GM12878 (cell line): ENCODE data around the gene SLC15A4. TPM values are rescaled to one million over a fixed set of nuclear protein-coding genes. Genes with fewer than 3 reads are reported as not detected.

Source experiments
- ATAC-seq: fragments of 200-7000 bp; cut with Tn5 transposase; 3 replicates; pipeline ENCODE4 v1.9.1; 2020; ENCODE audit warnings: mild to moderate bottlenecking, moderate library complexity
- BruUV-seq: library from RNA; stranded (reverse); fragments of 400-500 nt; replicated peaks from 2 replicates; lab custom pipeline; 2021; lab: Mats Ljungman, UMichigan
- CTCF ChIA-PET: fragments of 300-600 bp; sonication (Branson Sonifier 250); formaldehyde crosslinking; extraction: SDS; loops from one replicate; lab custom pipeline; 2021; ENCODE audit warnings: inconsistent platforms; lab: Yijun Ruan, JAX
- POLR2A ChIA-PET: fragments of 350-600 bp; formaldehyde crosslinking; extraction: SDS; loops from one replicate; lab custom pipeline; 2021; ENCODE audit warnings: inconsistent platforms; lab: Charles Lee
- RAD21 ChIA-PET: fragments of 300-600 bp; sonication (Branson Sonifier 250); formaldehyde crosslinking; loops from one replicate; lab custom pipeline; 2023; ENCODE audit warnings: antibody characterized with exemption; ENCODE audit not compliant: unreplicated experiment; lab: Charles Lee
- SMC1A ChIA-PET: fragments of 300-600 bp; sonication (Branson Sonifier 250); formaldehyde crosslinking; loops from one replicate; lab custom pipeline; 2023; ENCODE audit not compliant: unreplicated experiment, uncharacterized antibody; lab: Charles Lee
- DNase-seq: peaks from one replicate; pipeline ENCODE4 v3.0.0-alpha.2; 2011; ENCODE audit warnings: low read depth, low spot score
- FAIRE-seq: peaks from 3 replicates; lab custom pipeline; 2011; peaks lifted over from hg19 to GRCh38; lab: Jason Lieb, UNC
- H2AFZ ChIP-seq: 2 replicates; pipeline ENCODE4 v1.6.0; 2011; ENCODE audit warnings: low read depth, low read length, control low read depth; ENCODE audit not compliant: control insufficient read depth
- H3K27ac ChIP-seq: 2 replicates; pipeline ENCODE4 v1.5.1; 2011; ENCODE audit warnings: control low read depth; ENCODE audit not compliant: control insufficient read depth, insufficient read depth
- H3K27me3 ChIP-seq, 2 experiments: replicated peaks in 1 of 2; 2 replicates each; pipeline versions ENCODE4 v1.6.0 to v1.6.1; 2011; ENCODE audit warnings: low read length in 1 of 2; ENCODE audit not compliant: control insufficient read depth in 2 of 2, insufficient read depth in 2 of 2
- H3K36me3 ChIP-seq, 2 experiments: 2 replicates each; pipeline ENCODE4 v1.5.1; 2011; ENCODE audit warnings: low read length in 1 of 2; ENCODE audit not compliant: control insufficient read depth in 2 of 2, insufficient read depth in 2 of 2
- H3K4me1 ChIP-seq: 2 replicates; pipeline ENCODE4 v1.6.1; 2011; ENCODE audit warnings: mild to moderate bottlenecking, low read length, moderate library complexity, mixed read lengths; ENCODE audit not compliant: control insufficient read depth, insufficient read depth
- H3K4me2 ChIP-seq: 2 replicates; pipeline ENCODE4 v1.6.0; 2011; ENCODE audit warnings: control low read depth; ENCODE audit not compliant: control insufficient read depth, insufficient read depth
- H3K4me3 ChIP-seq: fragments of 200-600 bp; sonication (generic); 2 replicates; pipeline ENCODE4 v1.5.1; 2016
- H3K79me2 ChIP-seq: 2 replicates; pipeline ENCODE4 v1.6.0; 2011; ENCODE audit warnings: low read length; ENCODE audit not compliant: control insufficient read depth, insufficient read depth
- H3K9ac ChIP-seq: 2 replicates; pipeline ENCODE4 v1.8.0; 2011; ENCODE audit warnings: low read length, control low read depth, mixed read lengths; ENCODE audit not compliant: control insufficient read depth, insufficient read depth
- H3K9me3 ChIP-seq: replicated peaks from 3 replicates; pipeline ENCODE4 v1.5.1; 2011; ENCODE audit warnings: mild to moderate bottlenecking, low read length; ENCODE audit not compliant: control insufficient read depth, insufficient read depth
- H4K20me1 ChIP-seq: 2 replicates; pipeline ENCODE4 v1.6.0; 2011; ENCODE audit not compliant: control insufficient read depth, insufficient read depth
- ASH2L ChIP-seq: fragments of 300-600, 200-600 bp; sonication (generic); IDR thresholded peaks from 2 replicates; pipeline ENCODE4 v1.6.1; 2017; ENCODE audit warnings: low read depth, mild to moderate bottlenecking, borderline replicate concordance
- BRCA1 ChIP-seq: IDR thresholded peaks from 2 replicates; pipeline ENCODE4 v1.6.1; 2011; ENCODE audit warnings: low read depth, low read length, improper control_type of control experiment
- CREM ChIP-seq: IDR thresholded peaks from 2 replicates; pipeline ENCODE4 v1.6.1; 2014; ENCODE audit warnings: antibody characterized with exemption, low read depth
- EZH2 ChIP-seq: IDR thresholded peaks from 2 replicates; pipeline ENCODE4 v1.6.1; 2012; ENCODE audit warnings: low read depth, mild to moderate bottlenecking, control low read depth, inconsistent platforms, low read length, borderline replicate concordance; ENCODE audit not compliant: control insufficient read depth
- JUNB ChIP-seq: IDR thresholded peaks from 2 replicates; pipeline ENCODE4 v1.6.1; 2016; ENCODE audit warnings: antibody characterized with exemption, mild to moderate bottlenecking
- MYB ChIP-seq: fragments of 150-350 bp; IDR thresholded peaks from 2 replicates; pipeline ENCODE4 v1.6.1; 2014; ENCODE audit warnings: mild to moderate bottlenecking, low read depth, low read length, borderline replicate concordance
- NFIC ChIP-seq: IDR thresholded peaks from 2 replicates; pipeline ENCODE4 v1.6.1; 2012; ENCODE audit warnings: low read depth, mild to moderate bottlenecking, inconsistent platforms, low read length, moderate library complexity
- PML ChIP-seq: IDR thresholded peaks from 2 replicates; pipeline ENCODE4 v1.6.1; 2012; ENCODE audit warnings: low read length, inconsistent platforms
- SREBF1 ChIP-seq: IDR thresholded peaks from 2 replicates; pipeline ENCODE4 v1.6.1; 2012; ENCODE audit warnings: mild to moderate bottlenecking, low read length
- SUPT20H ChIP-seq: IDR thresholded peaks from 2 replicates; pipeline ENCODE4 v1.6.1; 2011; ENCODE audit warnings: low read depth, mild to moderate bottlenecking, low read length, moderate library complexity, borderline replicate concordance; ENCODE audit not compliant: control insufficient read depth
- WGBS: methylation state at CpG from one replicate; pipeline ENCODE4 v1.1.6; 2016; ENCODE audit warnings: low lambda C conversion rate; ENCODE audit not compliant: insufficient replicate concordance, insufficient coverage; ENCODE audit errors: missing lambda C conversion rate; 5-methylcytosine and 5-hydroxymethylcytosine counted together
- in situ Hi-C: fragments of 300-500 bp; cut with MboI; formaldehyde crosslinking; loops from 9 replicates; pipeline ENCODE4 v1.14.3; 2018; ENCODE audit warnings: mixed read lengths
- intact Hi-C: fragments of 100-400 bp; cut with micrococcal nuclease; formaldehyde crosslinking; loops from one replicate; pipeline ENCODE4 v1.14.2; 2022; ENCODE audit not compliant: unreplicated experiment
- polyA plus RNA-seq, 11 experiments: library from polyadenylated mRNA; depleted of rRNA in 4 of 11; unstranded in 6 of 11; stranded (reverse) in 5 of 11; fragments of >200 nt; fragmentation: Nextera tagmentation in 4 of 11; fragmentation: Illumina TruSeq in 1 of 11; extraction: Ambion mirVana in 4 of 11; extraction: Trizol in 1 of 11; gene quantifications; 1 replicate in 1 of 11; 2 replicates in 10 of 11; pipeline versions ENCODE4 v1.2.1 to v1.2.3, GENCODE V29; 2011 to 2016; ENCODE audit warnings: inconsistent platforms in 2 of 11, missing spikeins in 2 of 11, low read depth in 1 of 11
- total RNA-seq, 4 experiments: library from RNA; depleted of rRNA in 3 of 4; stranded (reverse); fragments of >200 nt in 3 of 4; fragmentation: Illumina TruSeq in 1 of 4; extraction: Trizol in 1 of 4; gene quantifications; 2 replicates each; pipeline versions ENCODE4 v1.2.1 to v1.2.3, GENCODE V29; 2013 to 2021
- TF ChIP-seq, protein P1 (sequence below): IDR thresholded peaks from 2 replicates; pipeline ENCODE4 v1.6.1; 2012; ENCODE audit warnings: low read depth, low read length, improper control_type of control experiment
- TF ChIP-seq, protein P2 (sequence below): fragments of 450-650 bp; conservative IDR thresholded peaks from 2 replicates; pipeline ENCODE4 v1.6.1; 2017; ENCODE audit warnings: mild to moderate bottlenecking, moderate library complexity
- TF ChIP-seq, protein P3 (sequence below): IDR thresholded peaks from 2 replicates; pipeline ENCODE4 v1.6.1; 2011; ENCODE audit warnings: mild to moderate bottlenecking, low read depth, low read length, moderate library complexity; ENCODE audit not compliant: insufficient replicate concordance
- TF ChIP-seq, protein P4 (sequence below): fragments of 450-650 bp; IDR thresholded peaks from 2 replicates; pipeline ENCODE4 v1.6.1; 2017; ENCODE audit warnings: mild to moderate bottlenecking

The SLC15A4 gene
- total and polyA plus RNA-seq, 10 of the 15 experiments (the other 5 are each of a cell fraction or from before 2014, with no cell fraction given): 12.7 to 257 (median 36.6) TPM

DNA sequence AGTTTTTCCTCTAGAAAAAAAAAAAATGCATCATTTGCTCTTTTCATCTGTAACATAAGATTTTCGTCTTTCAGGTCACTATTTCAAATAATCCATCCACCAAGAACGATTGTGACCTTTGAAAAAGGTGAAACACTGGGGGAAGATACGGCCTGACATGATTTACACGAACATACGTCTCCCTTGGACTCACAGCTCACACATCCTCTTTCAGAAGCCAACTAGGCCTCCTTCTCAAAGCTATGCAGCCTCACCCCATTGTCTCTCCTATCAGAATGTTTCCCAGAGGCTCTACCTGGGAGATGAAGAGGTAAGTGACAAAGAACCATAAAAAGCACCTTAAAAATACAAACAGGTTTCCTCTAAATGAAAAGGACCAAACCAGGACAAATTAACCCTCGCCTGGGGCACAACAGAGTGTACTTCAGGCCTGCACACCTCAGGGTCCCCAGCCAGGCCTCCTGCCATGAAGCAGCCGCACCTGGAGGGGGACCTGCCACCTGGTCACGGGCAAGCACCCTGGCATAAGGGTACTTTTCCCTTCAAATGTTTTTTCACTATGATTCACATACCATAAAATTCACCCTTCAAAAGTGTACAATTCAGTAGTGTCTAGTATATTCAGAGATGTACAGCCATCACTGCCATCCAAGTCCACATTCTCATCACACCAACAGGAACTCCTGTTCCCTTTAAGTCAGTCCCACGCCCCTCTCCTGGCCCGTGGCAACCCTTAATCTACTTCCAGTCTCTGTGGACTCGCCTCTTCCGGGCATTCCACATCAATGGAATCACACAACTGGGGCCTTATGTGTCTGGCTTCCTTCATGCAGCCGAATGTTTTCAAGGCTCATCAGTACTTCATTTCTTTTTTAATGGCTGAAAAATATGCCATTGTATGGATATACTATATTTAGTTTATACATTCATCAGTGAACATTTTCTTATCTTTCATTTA, 5.4 kb downstream of the SLC15A4 start:
- intact Hi-C loops: no loop called here
- in situ Hi-C loops: no loop called here
- Histone ChIP-seq H3K27me3 (no peaks in the 10 kb centered on the region), H3K9ac (peak overlapping the region; percentile 88), H3K9me3 (no peaks in the 10 kb centered on the region), H2AFZ (no peak overlapping the region), H3K27ac (peak overlapping the region; percentile 94), H3K4me1 (peaks cover 61% of the 10 kb centered on the region), H3K79me2 (peaks cover 100% of the 10 kb centered on the region), H3K36me3 (peaks cover 7 to 25% of the 10 kb centered on the region in 2 experiments), H4K20me1 (no peaks in the 10 kb centered on the region), H3K4me2 (peak overlapping the region; percentile 93), H3K4me3 (peak overlapping the region; percentile 98; the same call in 1 of the 2 replicates)
- BruUV-seq: TSS peak; percentile 66
- ATAC-seq: peak; percentile 29
- WGBS: 11% methylated on average over 13 of the region's 13 CpGs
- no peak for DNase-seq
- ChIA-PET POLR2A (interaction anchor here (0.7 to 4.6 kb wide), 14 partner anchors 7 to 148 kb away, joined by 3 to 144 read pairs (median 6); no protein-coding TSS in a partner anchor), CTCF (interaction anchor here (0.7 to 6.0 kb wide), 8 partner anchors 9 to 35 kb away, joined by 3 to 38 read pairs (median 6); no protein-coding TSS in a partner anchor), RAD21 (interaction anchor here (0.9 to 4.6 kb wide), 12 partner anchors 7 to 36 kb away, joined by 3 to 127 read pairs (median 10); no protein-coding TSS in a partner anchor), SMC1A (interaction anchor here (0.7 to 4.5 kb wide), 19 partner anchors 7 to 147 kb away, joined by 3 to 112 read pairs (median 4); no protein-coding TSS in a partner anchor)
- no peak for FAIRE-seq
- TF ChIP-seq JUNB (0 out of 2 replicates have a peak, but pooled peaks have one; percentile 9), EZH2 (no peak), SREBF1 (no peak), ASH2L (no peak), CREM (no peak), SUPT20H (no peak), PML (0 out of 2 replicates have a peak, but pooled peaks have one; percentile 47), NFIC (no peak; the same call in none of the 2 replicates), MYB (no peak), BRCA1 (no peak)
- TF ChIP-seq, protein P1, sequence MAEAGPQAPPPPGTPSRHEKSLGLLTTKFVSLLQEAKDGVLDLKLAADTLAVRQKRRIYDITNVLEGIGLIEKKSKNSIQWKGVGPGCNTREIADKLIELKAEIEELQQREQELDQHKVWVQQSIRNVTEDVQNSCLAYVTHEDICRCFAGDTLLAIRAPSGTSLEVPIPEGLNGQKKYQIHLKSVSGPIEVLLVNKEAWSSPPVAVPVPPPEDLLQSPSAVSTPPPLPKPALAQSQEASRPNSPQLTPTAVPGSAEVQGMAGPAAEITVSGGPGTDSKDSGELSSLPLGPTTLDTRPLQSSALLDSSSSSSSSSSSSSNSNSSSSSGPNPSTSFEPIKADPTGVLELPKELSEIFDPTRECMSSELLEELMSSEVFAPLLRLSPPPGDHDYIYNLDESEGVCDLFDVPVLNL: no peak
- TF ChIP-seq, protein P2, sequence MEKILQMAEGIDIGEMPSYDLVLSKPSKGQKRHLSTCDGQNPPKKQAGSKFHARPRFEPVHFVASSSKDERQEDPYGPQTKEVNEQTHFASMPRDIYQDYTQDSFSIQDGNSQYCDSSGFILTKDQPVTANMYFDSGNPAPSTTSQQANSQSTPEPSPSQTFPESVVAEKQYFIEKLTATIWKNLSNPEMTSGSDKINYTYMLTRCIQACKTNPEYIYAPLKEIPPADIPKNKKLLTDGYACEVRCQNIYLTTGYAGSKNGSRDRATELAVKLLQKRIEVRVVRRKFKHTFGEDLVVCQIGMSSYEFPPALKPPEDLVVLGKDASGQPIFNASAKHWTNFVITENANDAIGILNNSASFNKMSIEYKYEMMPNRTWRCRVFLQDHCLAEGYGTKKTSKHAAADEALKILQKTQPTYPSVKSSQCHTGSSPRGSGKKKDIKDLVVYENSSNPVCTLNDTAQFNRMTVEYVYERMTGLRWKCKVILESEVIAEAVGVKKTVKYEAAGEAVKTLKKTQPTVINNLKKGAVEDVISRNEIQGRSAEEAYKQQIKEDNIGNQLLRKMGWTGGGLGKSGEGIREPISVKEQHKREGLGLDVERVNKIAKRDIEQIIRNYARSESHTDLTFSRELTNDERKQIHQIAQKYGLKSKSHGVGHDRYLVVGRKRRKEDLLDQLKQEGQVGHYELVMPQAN: no peak
- TF ChIP-seq, protein P3, sequence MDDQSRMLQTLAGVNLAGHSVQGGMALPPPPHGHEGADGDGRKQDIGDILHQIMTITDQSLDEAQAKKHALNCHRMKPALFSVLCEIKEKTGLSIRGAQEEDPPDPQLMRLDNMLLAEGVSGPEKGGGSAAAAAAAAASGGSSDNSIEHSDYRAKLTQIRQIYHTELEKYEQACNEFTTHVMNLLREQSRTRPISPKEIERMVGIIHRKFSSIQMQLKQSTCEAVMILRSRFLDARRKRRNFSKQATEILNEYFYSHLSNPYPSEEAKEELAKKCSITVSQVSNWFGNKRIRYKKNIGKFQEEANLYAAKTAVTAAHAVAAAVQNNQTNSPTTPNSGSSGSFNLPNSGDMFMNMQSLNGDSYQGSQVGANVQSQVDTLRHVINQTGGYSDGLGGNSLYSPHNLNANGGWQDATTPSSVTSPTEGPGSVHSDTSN: peak; percentile 37
- TF ChIP-seq, protein P4, sequence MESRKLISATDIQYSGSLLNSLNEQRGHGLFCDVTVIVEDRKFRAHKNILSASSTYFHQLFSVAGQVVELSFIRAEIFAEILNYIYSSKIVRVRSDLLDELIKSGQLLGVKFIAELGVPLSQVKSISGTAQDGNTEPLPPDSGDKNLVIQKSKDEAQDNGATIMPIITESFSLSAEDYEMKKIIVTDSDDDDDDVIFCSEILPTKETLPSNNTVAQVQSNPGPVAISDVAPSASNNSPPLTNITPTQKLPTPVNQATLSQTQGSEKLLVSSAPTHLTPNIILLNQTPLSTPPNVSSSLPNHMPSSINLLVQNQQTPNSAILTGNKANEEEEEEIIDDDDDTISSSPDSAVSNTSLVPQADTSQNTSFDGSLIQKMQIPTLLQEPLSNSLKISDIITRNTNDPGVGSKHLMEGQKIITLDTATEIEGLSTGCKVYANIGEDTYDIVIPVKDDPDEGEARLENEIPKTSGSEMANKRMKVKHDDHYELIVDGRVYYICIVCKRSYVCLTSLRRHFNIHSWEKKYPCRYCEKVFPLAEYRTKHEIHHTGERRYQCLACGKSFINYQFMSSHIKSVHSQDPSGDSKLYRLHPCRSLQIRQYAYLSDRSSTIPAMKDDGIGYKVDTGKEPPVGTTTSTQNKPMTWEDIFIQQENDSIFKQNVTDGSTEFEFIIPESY: no peak
